Measurements from ENCODE around the gene TYW1B.
"Not testable (repeated sequence)": the region's sequence is repeated elsewhere in the genome, so short reads cannot be mapped to it uniquely, and the experiment has no call there.

Gene TYW1B

GRCh38 chr7:72622532-72622931 is 205.5 kb downstream of the TYW1B start:
- no peak for DNase-seq

GRCh38 chr7:72621761-72622187 is 206.2 kb downstream of the TYW1B start:
- DNase-seq: not testable (repeated sequence)

GRCh38 chr7:72620923-72621322 is 207.1 kb downstream of the TYW1B start:
- DNase-seq: not testable (repeated sequence)

GRCh38 chr7:72618435-72619180 is 209.4 kb downstream of the TYW1B start:
- DNase-seq: not testable (repeated sequence)

GRCh38 chr7:72609761-72610160 is 218.2 kb downstream of the TYW1B start:
- not testable (repeated sequence) for DNase-seq

- DNase-seq: not testable (repeated sequence)
These were observed 220.0 kb downstream of the TYW1B start for GRCh38 chr7:72607988-72608387.

GRCh38 chr7:72605863-72606431 is 222.1 kb downstream of the TYW1B start:
- DNase-seq: not testable (repeated sequence)

- DNase-seq: not testable (repeated sequence)
These were observed 223.0 kb downstream of the TYW1B start for GRCh38 chr7:72604771-72605611.

GRCh38 chr7:72603476-72603875 is 224.5 kb downstream of the TYW1B start:
- DNase-seq: not testable (repeated sequence)

- no peak for DNase-seq
These were observed 224.9 kb downstream of the TYW1B start for GRCh38 chr7:72603073-72603472.

GRCh38 chr7:72601683-72602082 is 226.3 kb downstream of the TYW1B start:
- DNase-seq: not testable (repeated sequence)

GRCh38 chr7:72590023-72590422 is 238.0 kb downstream of the TYW1B start:
- not testable (repeated sequence) for DNase-seq

GRCh38 chr7:72587267-72587666 is 240.7 kb downstream of the TYW1B start:
- DNase-seq: not testable (repeated sequence)

GRCh38 chr7:72584576-72584975 is 243.4 kb downstream of the TYW1B start:
- DNase-seq: not testable (repeated sequence)

GRCh38 chr7:72583620-72584361 is 244.2 kb downstream of the TYW1B start:
- DNase-seq: not testable (repeated sequence)

GRCh38 chr7:72580142-72580770 is 247.7 kb downstream of the TYW1B start:
- not testable (repeated sequence) for DNase-seq

- DNase-seq: no peak
These were observed 250.9 kb downstream of the TYW1B start for GRCh38 chr7:72577107-72577506.

- DNase-seq: not testable (repeated sequence)
These were observed 266.0 kb downstream of the TYW1B start for GRCh38 chr7:72561988-72562387.

GRCh38 chr7:72559546-72559945 is 268.5 kb downstream of the TYW1B start:
- not testable (repeated sequence) for DNase-seq

- not testable (repeated sequence) for DNase-seq
These were observed 271.3 kb downstream of the TYW1B start for GRCh38 chr7:72556733-72557132.

GRCh38 chr7:72555238-72555637 is 272.8 kb downstream of the TYW1B start:
- not testable (repeated sequence) for DNase-seq

GRCh38 chr7:72554401-72554800 is 273.6 kb downstream of the TYW1B start:
- not testable (repeated sequence) for DNase-seq

Measured in activated naive CD4-positive, alpha-beta T cell treated with anti-CD3 and anti-CD28 coated beads, Interleukin-2, amount 50 U/mL, for 16 hours (primary cell).